HCEC 1CT (cell line): Measurements from ENCODE around the gene FCF1.

Source experiments
- DNase-seq: peaks from one replicate; pipeline ENCODE4 v3.0.0-alpha.2; 2017

Gene FCF1

DNA sequence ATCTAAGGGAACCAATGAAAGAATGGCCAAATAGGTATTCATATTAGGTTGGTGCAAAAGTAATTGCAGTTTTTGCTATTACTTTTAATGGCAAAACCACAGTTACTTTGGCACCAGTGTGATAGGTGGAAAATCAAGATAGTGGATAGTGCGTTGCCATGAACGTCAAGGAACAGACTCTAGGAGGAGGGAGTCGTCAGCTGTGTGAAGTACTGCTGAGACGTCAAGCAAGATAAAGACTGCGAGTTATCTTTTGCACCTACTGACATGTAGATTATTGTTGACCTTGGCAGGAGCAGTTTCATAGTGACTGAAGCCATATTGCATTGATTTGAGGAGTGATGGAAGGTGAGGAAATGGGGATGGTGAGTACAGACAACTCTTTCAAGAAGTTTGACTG lies 58.5 kb downstream of the FCF1 start:
- DNase-seq: no peak

DNA sequence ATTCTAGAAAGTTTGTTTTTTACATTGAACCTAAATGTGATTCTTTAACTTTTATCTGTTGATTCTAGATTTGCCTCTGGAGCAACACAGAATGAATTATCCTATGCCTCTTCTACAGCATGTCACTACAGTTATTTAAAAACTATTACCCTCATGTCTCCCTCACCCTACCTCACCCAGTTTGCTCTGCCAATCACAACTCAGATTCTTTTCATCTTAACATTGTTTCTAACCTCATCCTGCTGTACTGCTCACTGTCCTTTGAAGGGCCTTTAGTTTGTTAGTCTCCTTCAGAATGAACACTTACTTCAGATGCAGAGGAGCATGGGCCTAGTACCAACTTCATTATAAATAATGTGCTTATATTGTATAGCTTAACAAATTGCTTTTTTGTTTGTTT lies 71.7 kb downstream of the FCF1 start:
- DNase-seq: no peak

DNA sequence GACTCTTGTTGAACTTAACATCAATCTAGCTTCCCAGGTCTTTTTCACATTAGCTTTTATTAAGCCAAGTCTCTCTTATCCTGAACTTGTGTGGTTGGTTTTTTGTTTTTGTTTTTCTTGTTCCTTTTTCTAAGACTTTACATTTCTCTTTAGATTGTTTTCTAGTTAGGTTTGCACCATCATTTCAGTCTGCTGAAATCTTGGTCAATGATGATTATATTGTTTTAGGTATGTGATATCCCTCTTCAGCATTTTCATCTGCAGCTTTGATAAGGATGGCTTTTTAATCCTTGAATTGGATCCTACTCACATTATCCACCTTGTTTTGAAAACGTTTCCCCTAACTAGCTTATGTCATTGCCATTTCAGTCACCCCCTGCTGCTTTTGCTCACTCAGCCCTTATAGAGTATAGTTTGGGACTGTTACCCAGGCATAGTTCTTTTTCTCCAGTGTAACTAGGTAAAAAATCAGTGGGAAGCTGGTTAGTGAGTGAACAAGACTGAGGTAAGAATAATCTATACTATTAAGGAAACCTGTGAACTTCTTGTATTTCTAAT lies 72.2 kb downstream of the FCF1 start:
- no peak for DNase-seq

DNA sequence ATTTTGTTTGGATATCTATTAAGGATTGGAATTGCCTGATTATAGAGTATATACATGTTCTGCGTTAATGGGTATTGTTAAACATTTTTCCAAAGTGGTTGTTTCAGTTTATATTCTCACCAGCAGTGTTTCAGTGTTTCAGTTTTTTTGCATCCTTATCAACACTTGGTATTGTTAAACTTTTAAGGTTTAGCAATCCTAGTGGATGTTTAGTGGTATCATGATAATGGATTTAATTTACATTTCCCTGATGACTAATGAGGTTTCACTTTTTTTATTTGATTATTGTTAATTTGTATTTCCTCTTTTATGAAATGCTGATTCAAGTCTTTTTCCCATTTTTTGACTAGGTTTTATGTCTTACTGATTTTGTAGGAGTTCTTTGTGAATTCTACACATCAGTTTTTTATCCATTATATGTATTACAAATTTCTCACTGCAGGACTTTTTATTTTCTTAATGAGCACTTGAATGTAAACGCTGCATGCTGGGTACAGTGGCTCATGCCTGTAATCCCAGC lies 73.9 kb downstream of the FCF1 start:
- DNase-seq: no peak
